ENCODE measurements around the gene MAP3K6. TPM values are rescaled to one million over a fixed set of nuclear protein-coding genes. Genes with fewer than 3 reads are reported as not detected.

MAP3K6 gene
- total and polyA plus RNA-seq, 2 of the 13 experiments (the other 11 are each of a cell fraction or from before 2014, with no cell fraction given), result 2.7 to 3.2 TPM

GRCh38 chr1:27341525-27342252 is 25.1 kb downstream of the MAP3K6 start, which contains the start of gene SYTL1 (continued):
- no peak for TF ChIP-seq ZHX2 (IDR thresholded peaks at IDR 0.05; ENCODE audit: low read depth)
- no peak for TF ChIP-seq ZHX2 (CRISPR knock-in tag; IDR thresholded peaks at IDR 0.05; ENCODE audit: borderline replicate concordance)
- no peak for TF ChIP-seq CENPX (CRISPR knock-in tag; IDR thresholded peaks at IDR 0.05)
- no peak for TF ChIP-seq ZNF18 (CRISPR knock-in tag; IDR thresholded peaks at IDR 0.05; ENCODE audit: insufficient replicate concordance)
- no peak for TF ChIP-seq NCOR1 (IDR thresholded peaks at IDR 0.05; ENCODE audit: borderline replicate concordance, low read length)
- TF ChIP-seq LCORL (IDR thresholded peaks at IDR 0.05), result no peak
- peak; percentile 26; the same call in 1 of the 2 replicates for TF ChIP-seq LCORL (CRISPR knock-in tag; IDR thresholded peaks at IDR 0.05)
- no peak for TF ChIP-seq ZBTB49 (CRISPR knock-in tag; IDR thresholded peaks at IDR 0.05; ENCODE audit: borderline replicate concordance)
- no peak for TF ChIP-seq PCBP2 (optimal IDR thresholded peaks at IDR 0.05; ENCODE audit: low read depth, low read length, poor library complexity, severe bottlenecking)
- no peak for TF ChIP-seq RFX3 (CRISPR knock-in tag; IDR thresholded peaks at IDR 0.05)
- TF ChIP-seq FOSL2 (CRISPR knock-in tag; IDR thresholded peaks at IDR 0.05), result peak; percentile 62
- peak; percentile 50; the same call in 1 of the 2 replicates for TF ChIP-seq SP4 (CRISPR knock-in tag; IDR thresholded peaks at IDR 0.05)
- no peak for TF ChIP-seq TFDP1 (CRISPR knock-in tag; IDR thresholded peaks at IDR 0.05; ENCODE audit: borderline replicate concordance)
- TF ChIP-seq ATF2 (CRISPR knock-in tag; IDR thresholded peaks at IDR 0.05), result peak; percentile 41; the same call in 1 of the 2 replicates
- peak; percentile 63; the same call in 1 of the 2 replicates for TF ChIP-seq MAX (IDR thresholded peaks at IDR 0.05)
